ENCODE data around the gene CELF2.

The CELF2 gene

GRCh38 chr10:11274452-11274851 lies 256.8 kb downstream of the CELF2 start:
- no peaks in the 10 kb centered on the region for H3K4me1 ChIP-seq (ENCODE audit: control insufficient read depth in 1 of 2, insufficient read depth in 2 of 2, low read length in 2 of 2)
- no peaks in the 10 kb centered on the region for H3K9me3 ChIP-seq (ENCODE audit: control insufficient read depth in 1 of 2, low read length in 2 of 2)
- H3K4me3 ChIP-seq (ENCODE audit: low read depth in 1 of 2, low read length in 2 of 2): no peak overlapping the region
- no peaks in the 10 kb centered on the region for H3K27me3 ChIP-seq (ENCODE audit: low read depth, low read length)
- H3K27ac ChIP-seq (ENCODE audit: low read length): no peak overlapping the region
- peaks cover 32 to 40% of the 10 kb centered on the region in 2 donors for H3K36me3 ChIP-seq (ENCODE audit: control insufficient read depth in 1 of 2, insufficient read depth in 2 of 2, low read length in 2 of 2)

DNA sequence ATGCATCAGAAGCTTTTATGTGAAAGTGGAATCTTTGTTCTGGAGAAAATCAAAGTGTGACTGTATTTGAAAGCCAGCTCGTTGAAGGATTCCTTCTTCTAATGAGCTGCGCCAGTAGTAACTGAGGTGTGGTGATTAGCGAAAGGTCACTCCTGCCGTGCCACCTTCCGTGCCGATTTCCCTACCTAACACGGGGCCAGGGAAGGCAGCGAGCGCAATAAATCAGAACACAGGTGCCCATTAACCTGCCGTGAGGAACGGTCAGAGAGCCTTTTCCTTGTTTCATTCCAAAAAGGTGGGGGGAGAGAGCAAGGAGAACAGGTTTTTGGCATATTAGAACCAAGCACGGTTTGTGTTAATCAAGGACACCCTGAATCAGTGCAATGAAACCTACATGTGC lies 258.0 kb downstream of the CELF2 start:
- Histone ChIP-seq H3K36me3 (ENCODE audit: control insufficient read depth in 1 of 2, insufficient read depth in 2 of 2, low read length in 2 of 2) (peaks cover 35 to 52% of the 10 kb centered on the region in 2 donors), H3K4me3 (ENCODE audit: low read depth in 1 of 2, low read length in 2 of 2) (no peak overlapping the region), H3K9me3 (ENCODE audit: control insufficient read depth in 1 of 2, low read length in 2 of 2) (no peaks in the 10 kb centered on the region), H3K4me1 (ENCODE audit: control insufficient read depth in 1 of 2, insufficient read depth in 2 of 2, low read length in 2 of 2) (no peaks in the 10 kb centered on the region), H3K27me3 (ENCODE audit: low read depth, low read length) (no peaks in the 10 kb centered on the region), H3K27ac (ENCODE audit: low read length) (no peak overlapping the region)

GRCh38 chr10:11276449-11276990 lies 258.8 kb downstream of the CELF2 start:
- Histone ChIP-seq H3K9me3 (ENCODE audit: control insufficient read depth in 1 of 2, low read length in 2 of 2) (no peaks in the 10 kb centered on the region), H3K36me3 (ENCODE audit: control insufficient read depth in 1 of 2, insufficient read depth in 2 of 2, low read length in 2 of 2) (peaks cover 28 to 60% of the 10 kb centered on the region in 2 donors), H3K27me3 (ENCODE audit: low read depth, low read length) (no peaks in the 10 kb centered on the region), H3K4me3 (ENCODE audit: low read depth in 1 of 2, low read length in 2 of 2) (no peak overlapping the region), H3K4me1 (ENCODE audit: control insufficient read depth in 1 of 2, insufficient read depth in 2 of 2, low read length in 2 of 2) (no peaks in the 10 kb centered on the region), H3K27ac (ENCODE audit: low read length) (no peak overlapping the region)

DNA sequence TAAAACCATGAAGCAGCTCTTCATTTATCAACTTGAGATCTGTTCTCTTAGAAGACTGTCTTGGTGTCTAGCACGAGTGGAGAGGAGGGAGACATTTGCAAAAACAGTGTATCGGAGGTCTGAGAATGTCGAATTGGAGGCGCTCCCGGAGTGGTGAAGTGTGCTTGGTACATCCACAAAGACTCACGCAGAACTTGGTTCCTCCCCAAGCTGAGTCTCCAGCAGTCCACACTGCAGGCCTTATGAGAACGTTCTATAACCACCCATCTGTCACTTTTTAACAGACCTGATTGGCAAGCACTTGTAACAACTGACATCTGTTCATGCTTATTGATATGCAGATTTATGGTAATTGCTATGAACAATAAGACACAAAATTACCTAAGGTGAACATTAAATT lies 261.6 kb downstream of the CELF2 start:
- Histone ChIP-seq H3K36me3 (ENCODE audit: control insufficient read depth in 1 of 2, insufficient read depth in 2 of 2, low read length in 2 of 2) (peaks cover 27 to 40% of the 10 kb centered on the region in 2 donors), H3K4me3 (ENCODE audit: low read depth in 1 of 2, low read length in 2 of 2) (no peak overlapping the region), H3K27me3 (ENCODE audit: low read depth, low read length) (no peaks in the 10 kb centered on the region), H3K9me3 (ENCODE audit: control insufficient read depth in 1 of 2, low read length in 2 of 2) (no peaks in the 10 kb centered on the region), H3K27ac (ENCODE audit: low read length) (no peak overlapping the region), H3K4me1 (ENCODE audit: control insufficient read depth in 1 of 2, insufficient read depth in 2 of 2, low read length in 2 of 2) (no peaks in the 10 kb centered on the region)

DNA sequence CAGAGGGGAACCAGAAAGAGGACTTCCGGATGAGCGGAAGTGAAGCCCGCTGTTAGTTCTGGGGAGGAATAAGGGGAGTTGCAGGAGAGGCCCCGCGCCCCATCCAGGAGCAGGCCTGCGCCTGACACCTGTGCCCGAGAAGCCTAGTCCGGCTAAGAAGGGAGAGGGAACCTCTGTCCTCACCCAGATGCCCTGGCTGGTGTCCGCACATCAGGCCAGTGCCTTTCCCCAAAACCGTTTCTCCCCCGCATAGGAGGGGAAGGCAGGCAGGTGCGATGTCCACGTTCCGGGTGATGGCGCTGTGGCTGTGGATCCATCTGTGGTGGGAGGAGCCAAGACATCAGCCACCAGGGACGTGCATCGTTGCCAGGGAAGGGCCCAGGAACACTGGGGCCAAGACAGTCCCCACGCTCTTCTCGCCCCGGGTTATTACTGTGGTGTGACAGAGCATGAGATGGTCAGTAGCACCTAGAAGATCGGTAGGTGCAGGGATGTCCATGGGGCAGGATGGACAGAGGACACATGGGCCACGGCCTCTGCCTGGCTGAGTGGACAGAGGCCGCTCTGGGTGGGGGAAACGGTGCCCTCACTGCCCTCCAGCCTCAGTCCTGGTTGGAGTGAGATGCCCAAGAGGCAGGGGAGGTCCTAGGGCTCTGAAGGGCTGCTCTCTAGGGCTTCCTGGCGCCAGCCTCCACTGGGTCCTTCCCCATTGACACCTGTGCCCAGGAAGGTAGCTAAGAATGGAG lies 262.7 kb downstream of the CELF2 start:
- Histone ChIP-seq H3K9me3 (ENCODE audit: control insufficient read depth in 1 of 2, low read length in 2 of 2) (no peaks in the 10 kb centered on the region), H3K27me3 (ENCODE audit: low read depth, low read length) (no peaks in the 10 kb centered on the region), H3K27ac (ENCODE audit: low read length) (no peak overlapping the region), H3K36me3 (ENCODE audit: control insufficient read depth in 1 of 2, insufficient read depth in 2 of 2, low read length in 2 of 2) (peaks cover 25 to 33% of the 10 kb centered on the region in 2 donors), H3K4me1 (ENCODE audit: control insufficient read depth in 1 of 2, insufficient read depth in 2 of 2, low read length in 2 of 2) (no peaks in the 10 kb centered on the region), H3K4me3 (ENCODE audit: low read depth in 1 of 2, low read length in 2 of 2) (no peak overlapping the region)

- H3K36me3 ChIP-seq (ENCODE audit: control insufficient read depth in 1 of 2, insufficient read depth in 2 of 2, low read length in 2 of 2): peaks cover 15 to 38% of the 10 kb centered on the region in 2 donors
- no peaks in the 10 kb centered on the region for H3K27me3 ChIP-seq (ENCODE audit: low read depth, low read length)
- no peaks in the 10 kb centered on the region for H3K4me1 ChIP-seq (ENCODE audit: control insufficient read depth in 1 of 2, insufficient read depth in 2 of 2, low read length in 2 of 2)
- no peak overlapping the region for H3K4me3 ChIP-seq (ENCODE audit: low read depth in 1 of 2, low read length in 2 of 2)
- no peaks in the 10 kb centered on the region for H3K9me3 ChIP-seq (ENCODE audit: control insufficient read depth in 1 of 2, low read length in 2 of 2)
- no peak overlapping the region for H3K27ac ChIP-seq (ENCODE audit: low read length)
Observed at GRCh38 chr10:11282156-11282555, 264.5 kb downstream of the CELF2 start.

DNA sequence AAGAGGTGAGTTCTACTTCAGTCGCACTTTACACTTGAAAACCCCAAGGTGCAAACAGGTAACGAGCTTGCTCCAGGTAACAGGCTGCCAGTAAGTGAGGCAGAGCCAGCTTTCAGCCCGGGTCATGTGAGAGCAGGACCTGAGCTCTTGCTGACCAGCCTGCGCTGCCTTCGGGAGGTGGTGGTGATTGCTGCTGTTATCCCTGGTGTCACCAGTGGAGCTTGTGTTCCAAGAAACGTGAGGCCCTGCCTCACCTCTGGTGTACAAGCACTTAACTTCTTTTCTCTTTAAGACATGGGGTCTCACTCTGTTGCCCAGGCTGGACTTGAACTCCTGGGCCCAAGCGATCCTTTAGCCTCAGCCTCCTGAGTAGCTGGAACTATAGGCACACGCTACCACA lies 265.0 kb downstream of the CELF2 start:
- H3K4me1 ChIP-seq (ENCODE audit: control insufficient read depth in 1 of 2, insufficient read depth in 2 of 2, low read length in 2 of 2): no peaks in the 10 kb centered on the region
- no peak overlapping the region for H3K4me3 ChIP-seq (ENCODE audit: low read depth in 1 of 2, low read length in 2 of 2)
- H3K27me3 ChIP-seq (ENCODE audit: low read depth, low read length): no peaks in the 10 kb centered on the region
- H3K27ac ChIP-seq (ENCODE audit: low read length): no peak overlapping the region
- H3K9me3 ChIP-seq (ENCODE audit: control insufficient read depth in 1 of 2, low read length in 2 of 2): no peaks in the 10 kb centered on the region
- H3K36me3 ChIP-seq (ENCODE audit: control insufficient read depth in 1 of 2, insufficient read depth in 2 of 2, low read length in 2 of 2): peaks cover 15 to 39% of the 10 kb centered on the region in 2 donors

- H3K27me3 ChIP-seq (ENCODE audit: low read depth, low read length): no peaks in the 10 kb centered on the region
- no peaks in the 10 kb centered on the region for H3K4me1 ChIP-seq (ENCODE audit: control insufficient read depth in 1 of 2, insufficient read depth in 2 of 2, low read length in 2 of 2)
- peaks cover 12 to 49% of the 10 kb centered on the region in 2 donors for H3K36me3 ChIP-seq (ENCODE audit: control insufficient read depth in 1 of 2, insufficient read depth in 2 of 2, low read length in 2 of 2)
- no peak overlapping the region for H3K4me3 ChIP-seq (ENCODE audit: low read depth in 1 of 2, low read length in 2 of 2)
- H3K27ac ChIP-seq (ENCODE audit: low read length): no peak overlapping the region
- no peaks in the 10 kb centered on the region for H3K9me3 ChIP-seq (ENCODE audit: control insufficient read depth in 1 of 2, low read length in 2 of 2)
Observed at GRCh38 chr10:11284291-11285085, 266.8 kb downstream of the CELF2 start.

DNA sequence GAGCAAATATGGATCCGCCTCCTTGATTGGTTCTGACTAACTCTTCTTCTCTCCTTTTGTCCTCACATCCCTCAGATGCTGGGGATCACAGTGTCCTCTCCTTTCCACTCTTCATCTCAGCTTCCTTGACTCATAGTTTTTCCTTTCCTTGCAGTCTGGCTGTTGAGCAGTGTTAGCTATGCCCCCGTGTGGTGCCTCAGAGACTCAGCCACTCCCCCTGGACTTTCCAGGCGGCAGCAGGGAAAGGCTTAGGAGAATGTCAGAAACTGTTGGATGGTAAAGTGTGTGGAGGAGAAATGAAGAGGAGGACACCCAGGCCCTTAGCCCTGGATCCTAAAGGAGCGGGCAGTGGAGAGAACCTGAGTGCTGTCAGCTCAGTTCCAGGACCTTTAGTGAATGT lies 267.5 kb downstream of the CELF2 start:
- H3K9me3 ChIP-seq (ENCODE audit: control insufficient read depth in 1 of 2, low read length in 2 of 2): no peaks in the 10 kb centered on the region
- peaks cover 15 to 48% of the 10 kb centered on the region in 2 donors for H3K36me3 ChIP-seq (ENCODE audit: control insufficient read depth in 1 of 2, insufficient read depth in 2 of 2, low read length in 2 of 2)
- no peaks in the 10 kb centered on the region for H3K4me1 ChIP-seq (ENCODE audit: control insufficient read depth in 1 of 2, insufficient read depth in 2 of 2, low read length in 2 of 2)
- H3K27ac ChIP-seq (ENCODE audit: low read length): no peak overlapping the region
- H3K27me3 ChIP-seq (ENCODE audit: low read depth, low read length): no peaks in the 10 kb centered on the region
- no peak overlapping the region for H3K4me3 ChIP-seq (ENCODE audit: low read depth in 1 of 2, low read length in 2 of 2)

DNA sequence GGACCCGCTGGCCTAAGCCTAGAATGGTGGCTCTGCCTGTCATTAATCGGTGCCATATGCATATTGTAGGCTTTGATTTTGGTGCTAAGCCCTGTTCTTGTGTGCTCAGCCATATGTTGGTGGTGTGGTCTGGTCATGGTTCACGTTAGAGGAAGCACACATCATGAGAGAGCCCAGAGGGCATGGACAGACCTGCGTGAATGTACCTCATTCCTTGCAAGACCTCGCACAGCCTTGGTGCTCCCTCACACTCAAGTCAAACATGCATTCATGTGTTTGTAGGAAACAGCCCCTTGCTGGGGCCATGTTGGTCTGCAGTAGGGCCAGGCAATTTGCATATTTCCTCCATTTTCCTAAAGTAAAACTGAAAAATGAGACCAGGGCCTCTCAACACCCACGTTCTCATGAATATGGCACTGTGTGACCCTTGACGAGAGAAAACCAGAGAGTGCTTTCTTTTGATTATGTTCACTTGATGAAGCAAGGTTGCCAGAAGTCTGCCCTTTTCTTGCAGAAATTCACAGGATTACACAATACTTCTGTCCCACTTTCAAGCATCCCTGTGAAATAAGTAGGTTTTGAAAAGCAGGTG lies 268.7 kb downstream of the CELF2 start:
- Histone ChIP-seq H3K4me3 (ENCODE audit: low read depth in 1 of 2, low read length in 2 of 2) (no peak overlapping the region), H3K36me3 (ENCODE audit: control insufficient read depth in 1 of 2, insufficient read depth in 2 of 2, low read length in 2 of 2) (peaks cover 16 to 36% of the 10 kb centered on the region in 2 donors), H3K4me1 (ENCODE audit: control insufficient read depth in 1 of 2, insufficient read depth in 2 of 2, low read length in 2 of 2) (no peaks in the 10 kb centered on the region), H3K9me3 (ENCODE audit: control insufficient read depth in 1 of 2, low read length in 2 of 2) (no peaks in the 10 kb centered on the region), H3K27me3 (ENCODE audit: low read depth, low read length) (no peaks in the 10 kb centered on the region), H3K27ac (ENCODE audit: low read length) (no peak overlapping the region)

DNA sequence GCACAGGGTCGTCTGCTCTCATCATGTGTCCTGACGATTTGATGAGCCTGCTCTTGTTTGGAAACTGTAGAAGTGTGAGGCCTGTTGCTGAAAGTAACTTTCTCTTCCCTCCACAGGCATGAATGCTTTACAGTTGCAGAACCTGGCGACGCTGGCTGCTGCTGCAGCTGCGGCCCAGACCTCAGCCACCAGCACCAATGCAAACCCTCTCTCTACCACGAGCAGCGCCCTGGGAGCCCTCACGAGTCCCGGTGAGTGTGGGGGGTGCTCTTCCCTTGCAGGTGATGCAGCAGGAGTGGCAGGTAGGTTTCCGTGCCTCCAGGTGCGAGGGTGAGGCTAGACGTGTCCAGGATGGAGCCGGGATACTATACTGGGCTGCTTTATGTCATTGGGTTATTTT lies 270.6 kb downstream of the CELF2 start:
- H3K36me3 ChIP-seq (ENCODE audit: control insufficient read depth in 1 of 2, insufficient read depth in 2 of 2, low read length in 2 of 2): peaks cover 33 to 50% of the 10 kb centered on the region in 2 donors

More for the DNA sequence above, 270.6 kb downstream of the CELF2 start:
- no peaks in the 10 kb centered on the region for H3K27me3 ChIP-seq (ENCODE audit: low read depth, low read length)
- H3K4me1 ChIP-seq (ENCODE audit: control insufficient read depth in 1 of 2, insufficient read depth in 2 of 2, low read length in 2 of 2): no peaks in the 10 kb centered on the region
- no peaks in the 10 kb centered on the region for H3K9me3 ChIP-seq (ENCODE audit: control insufficient read depth in 1 of 2, low read length in 2 of 2)
- no peak overlapping the region for H3K27ac ChIP-seq (ENCODE audit: low read length)
- no peak overlapping the region for H3K4me3 ChIP-seq (ENCODE audit: low read depth in 1 of 2, low read length in 2 of 2)
